Esophagus squamous epithelium (tissue), 4 donors: Measurements from ENCODE around the gene DLG2.

Experiments
- POLR2A ChIP-seq, 4 donors: fragments of 450-650 bp; IDR thresholded peaks; one replicate each; pipeline ENCODE4 v1.6.1; 2017; ENCODE audit warnings: antibody characterized with exemption in 4 of 4, mild to moderate bottlenecking in 4 of 4, moderate library complexity in 3 of 4
- TF ChIP-seq, protein P1 (sequence below), 6 experiments: fragments of 450-650 bp in 4 of 6; fragments of 200-600 bp in 2 of 6; sonication (generic) in 2 of 6; IDR thresholded peaks; one replicate each; pipeline ENCODE4 v1.5.1; 2016 to 2019; ENCODE audit warnings: antibody characterized with exemption in 6 of 6, mild to moderate bottlenecking in 4 of 6, moderate library complexity in 4 of 6

DNA sequence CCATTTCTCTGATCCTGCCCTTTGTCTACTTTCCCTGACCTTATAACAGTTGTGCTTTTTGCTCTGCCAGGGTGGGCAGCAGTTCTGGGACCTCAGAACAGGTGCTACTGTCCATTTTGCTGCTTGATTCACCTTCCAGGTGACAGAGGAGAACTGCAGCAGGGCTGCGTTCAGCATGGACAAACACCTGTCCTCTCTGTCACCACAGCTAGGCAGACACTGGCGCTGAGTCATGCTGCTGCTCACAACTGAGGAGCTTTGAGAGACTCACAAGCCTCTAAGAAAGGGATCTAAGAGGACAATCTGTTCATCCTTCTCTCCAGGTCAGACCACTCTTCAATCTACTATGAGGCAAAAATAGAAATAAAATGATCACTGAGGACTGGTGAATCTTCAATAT is 1196.5 kb downstream of the DLG2 start:
- TF ChIP-seq, protein P1, sequence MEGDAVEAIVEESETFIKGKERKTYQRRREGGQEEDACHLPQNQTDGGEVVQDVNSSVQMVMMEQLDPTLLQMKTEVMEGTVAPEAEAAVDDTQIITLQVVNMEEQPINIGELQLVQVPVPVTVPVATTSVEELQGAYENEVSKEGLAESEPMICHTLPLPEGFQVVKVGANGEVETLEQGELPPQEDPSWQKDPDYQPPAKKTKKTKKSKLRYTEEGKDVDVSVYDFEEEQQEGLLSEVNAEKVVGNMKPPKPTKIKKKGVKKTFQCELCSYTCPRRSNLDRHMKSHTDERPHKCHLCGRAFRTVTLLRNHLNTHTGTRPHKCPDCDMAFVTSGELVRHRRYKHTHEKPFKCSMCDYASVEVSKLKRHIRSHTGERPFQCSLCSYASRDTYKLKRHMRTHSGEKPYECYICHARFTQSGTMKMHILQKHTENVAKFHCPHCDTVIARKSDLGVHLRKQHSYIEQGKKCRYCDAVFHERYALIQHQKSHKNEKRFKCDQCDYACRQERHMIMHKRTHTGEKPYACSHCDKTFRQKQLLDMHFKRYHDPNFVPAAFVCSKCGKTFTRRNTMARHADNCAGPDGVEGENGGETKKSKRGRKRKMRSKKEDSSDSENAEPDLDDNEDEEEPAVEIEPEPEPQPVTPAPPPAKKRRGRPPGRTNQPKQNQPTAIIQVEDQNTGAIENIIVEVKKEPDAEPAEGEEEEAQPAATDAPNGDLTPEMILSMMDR (IDR thresholded peaks at IDR 0.05) = no peak
- no peak for TF ChIP-seq POLR2A (IDR thresholded peaks at IDR 0.05)
